Activated CD4-positive, alpha-beta T cell treated with anti-CD3 and anti-CD28 coated beads for 1 hour (primary cell): ENCODE results near the gene SRCAP.
"Not testable (repeated sequence)": the region's sequence is repeated elsewhere in the genome, so short reads cannot be mapped to it uniquely, and the experiment has no call there.

Experiments
- DNase-seq: peaks from one replicate; pipeline ENCODE4 v3.0.0-alpha.2; 2020

SRCAP gene

GRCh38 chr16:30699615-30700099 lies 686 bp downstream of the SRCAP start:
- DNase-seq: no peak

GRCh38 chr16:30700491-30700890 lies 1.5 kb downstream of the SRCAP start:
- DNase-seq: no peak

GRCh38 chr16:30700971-30701370 lies 2.0 kb downstream of the SRCAP start:
- no peak for DNase-seq

GRCh38 chr16:30703071-30703470 lies 4.1 kb downstream of the SRCAP start:
- not testable (repeated sequence) for DNase-seq

- DNase-seq: no peak
These were observed 5.0 kb downstream of the SRCAP start for GRCh38 chr16:30703971-30704370.

GRCh38 chr16:30706046-30706445 lies 7.1 kb downstream of the SRCAP start:
- DNase-seq: no peak

GRCh38 chr16:30710971-30711370 lies 12.0 kb downstream of the SRCAP start:
- no peak for DNase-seq

GRCh38 chr16:30711712-30712111 lies 12.7 kb downstream of the SRCAP start:
- DNase-seq: no peak

- DNase-seq: no peak
These were observed 16.9 kb downstream of the SRCAP start for GRCh38 chr16:30715750-30716445.

- DNase-seq: no peak
These were observed 21.1 kb downstream of the SRCAP start for GRCh38 chr16:30720086-30720485.

GRCh38 chr16:30720694-30721093 lies 21.7 kb downstream of the SRCAP start:
- no peak for DNase-seq

GRCh38 chr16:30721167-30721566 lies 22.2 kb downstream of the SRCAP start:
- DNase-seq: no peak

- DNase-seq: no peak
These were observed 22.6 kb downstream of the SRCAP start for GRCh38 chr16:30721606-30722005.

- DNase-seq: no peak
These were observed 23.5 kb downstream of the SRCAP start for GRCh38 chr16:30722443-30722842.

GRCh38 chr16:30722916-30723315 lies 23.9 kb downstream of the SRCAP start:
- DNase-seq: no peak

- no peak for DNase-seq
These were observed 24.9 kb downstream of the SRCAP start for GRCh38 chr16:30723725-30724355.

- no peak for DNase-seq
These were observed 25.9 kb downstream of the SRCAP start for GRCh38 chr16:30724641-30725417.

- DNase-seq: no peak
These were observed 26.4 kb downstream of the SRCAP start for GRCh38 chr16:30725418-30725792.

GRCh38 chr16:30728321-30728720 lies 29.4 kb downstream of the SRCAP start:
- no peak for DNase-seq

GRCh38 chr16:30728899-30729672 lies 30.1 kb downstream of the SRCAP start:
- DNase-seq: no peak

- no peak for DNase-seq
These were observed 32.4 kb downstream of the SRCAP start for GRCh38 chr16:30731411-30731810.

- no peak for DNase-seq
These were observed 38.2 kb downstream of the SRCAP start for GRCh38 chr16:30736995-30737793.
